CD4-positive, alpha-beta T cell (primary cell): ENCODE data around the gene SDK2. TPM values are rescaled to one million over a fixed set of nuclear protein-coding genes. Genes with fewer than 3 reads are reported as not detected.

Experiments used
- ATAC-seq: fragments of 200-7000 bp; cut with Tn5 transposase; one replicate; pipeline ENCODE4 v1.10.0; 2022; ENCODE audit warnings: mild to moderate bottlenecking; ENCODE audit not compliant: poor library complexity
- CTCF ChIA-PET: fragments of 350-600 bp; sonication (Branson Sonifier 250); formaldehyde crosslinking; loops from one replicate; lab custom pipeline; 2021; ENCODE audit warnings: antibody characterized with exemption, inconsistent platforms; lab: Charles Lee
- POLR2A ChIA-PET: fragments of 350-600 bp; sonication (Branson Sonifier 250); formaldehyde crosslinking; loops from one replicate; lab custom pipeline; 2021; ENCODE audit warnings: antibody characterized with exemption, inconsistent platforms; lab: Charles Lee
- DNase-seq, 14 experiments: peaks; one replicate each; pipeline ENCODE4 v3.0.0-alpha.2; 2013 to 2020; ENCODE audit warnings: mixed read lengths in 2 of 14
- H3K27ac ChIP-seq, 2 donors: one replicate each; pipeline versions ENCODE4 v1.5.1 to v1.7.0; 2013; ENCODE audit warnings: low read length in 2 of 2, low read depth in 1 of 2, mild to moderate bottlenecking in 1 of 2
- H3K27me3 ChIP-seq, 2 experiments: 1 replicate in 1 of 2; 2 replicates in 1 of 2; pipeline versions ENCODE4 v1.6.1 to v1.7.0; 2013; ENCODE audit warnings: low read length in 2 of 2, control low read depth in 1 of 2, mild to moderate bottlenecking in 1 of 2, moderate library complexity in 1 of 2; ENCODE audit not compliant: insufficient read depth in 2 of 2, control insufficient read depth in 1 of 2
- H3K36me3 ChIP-seq: one replicate; pipeline ENCODE4 v1.6.1; 2013; ENCODE audit warnings: low read length, control low read depth; ENCODE audit not compliant: insufficient read depth
- H3K4me1 ChIP-seq: one replicate; pipeline ENCODE4 v1.6.1; 2013; ENCODE audit warnings: low read length, control low read depth; ENCODE audit not compliant: insufficient read depth
- H3K4me3 ChIP-seq: one replicate; pipeline ENCODE4 v1.5.1; 2013; ENCODE audit warnings: mild to moderate bottlenecking, low read length, moderate library complexity
- H3K9me3 ChIP-seq, 2 experiments: 1 replicate in 1 of 2; 2 replicates in 1 of 2; pipeline versions ENCODE4 v1.6.1 to v1.7.0; 2013; ENCODE audit warnings: low read length in 2 of 2, mild to moderate bottlenecking in 2 of 2, control low read depth in 1 of 2, moderate library complexity in 1 of 2; ENCODE audit not compliant: control insufficient read depth in 1 of 2, insufficient read depth in 1 of 2
- H3K27ac Mint-ChIP-seq: one replicate; pipeline ENCODE4 v1.8.0; 2020; ENCODE audit warnings: mixed read lengths
- H3K27me3 Mint-ChIP-seq: one replicate; pipeline ENCODE4 v1.8.0; 2021; ENCODE audit warnings: mixed read lengths
- H3K36me3 Mint-ChIP-seq: one replicate; pipeline ENCODE4 v1.8.0; 2021; ENCODE audit warnings: low read depth, mixed read lengths
- H3K4me1 Mint-ChIP-seq: one replicate; pipeline ENCODE4 v1.8.0; 2021; ENCODE audit warnings: low read depth, mixed read lengths
- H3K4me3 Mint-ChIP-seq: one replicate; pipeline ENCODE4 v1.8.0; 2020; ENCODE audit warnings: mild to moderate bottlenecking, mixed read lengths
- H3K9me3 Mint-ChIP-seq: one replicate; pipeline ENCODE4 v1.8.0; 2020; ENCODE audit warnings: mixed read lengths
- CTCF ChIP-seq: fragments of 200-600 bp; IDR thresholded peaks from one replicate; pipeline ENCODE4 v1.8.0; 2022; ENCODE audit warnings: antibody characterized with exemption, mild to moderate bottlenecking
- intact Hi-C, 2 experiments: fragments of 100-400 bp; cut with DNase I in 1 of 2; cut with micrococcal nuclease in 1 of 2; formaldehyde crosslinking; loops; one replicate each; pipeline versions ENCODE4 v1.15.1 to v1.9.0; 2023 to 2025; cut with DNase I, micrococcal nuclease
- total RNA-seq, 174 experiments: library from RNA in 2 of 174; stranded (reverse) in 2 of 174; gene quantifications; one replicate each; pipeline ENCODE4 v1.2.3 and lab custom pipeline; 2021 to 2026

Gene SDK2
- total RNA-seq, 2 experiments from 2014 or later = 8.1 to 8.2 TPM

DNA sequence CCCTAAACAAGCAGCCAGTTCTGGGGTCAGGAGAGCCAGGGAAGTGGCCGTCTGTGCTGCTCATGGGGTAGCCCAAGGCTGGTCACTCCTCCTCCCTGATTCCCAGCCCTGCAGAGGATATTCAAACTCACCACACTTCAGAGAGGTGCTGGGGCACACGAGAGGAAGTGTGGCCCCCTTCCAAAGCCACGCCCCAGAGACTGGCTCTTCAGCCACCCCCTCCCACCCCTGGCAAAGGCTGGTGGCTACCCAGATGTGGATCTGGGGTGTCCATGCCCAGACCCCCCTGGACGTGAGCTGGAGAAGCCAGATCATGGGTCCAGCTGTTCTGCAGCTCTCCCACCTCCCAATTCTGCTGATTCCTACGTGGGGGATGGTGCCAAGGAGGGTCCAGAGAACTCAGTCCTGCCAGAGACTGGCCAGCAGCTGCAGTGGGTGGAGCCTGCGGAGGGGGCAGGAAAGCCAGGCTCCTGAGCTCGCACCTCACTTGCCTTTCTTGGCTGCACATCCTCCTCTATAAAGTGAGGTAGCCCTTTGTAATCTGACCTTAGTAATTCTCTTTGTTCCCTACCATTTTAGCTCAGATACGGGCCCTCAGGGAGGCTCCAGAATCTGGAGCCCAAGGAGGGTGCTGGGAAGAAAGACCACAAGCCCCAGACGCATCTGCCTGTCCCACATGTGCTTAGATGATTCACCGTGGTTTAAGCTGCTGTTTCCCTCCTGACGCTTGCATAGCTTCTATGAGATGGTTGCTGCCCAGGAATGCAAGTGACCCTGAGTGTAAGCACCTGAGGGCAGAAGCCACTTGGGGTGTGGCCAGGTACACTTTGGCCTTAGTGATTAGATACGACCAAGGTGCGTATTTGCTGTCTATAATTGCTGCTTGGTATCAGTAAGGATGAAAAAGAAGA lies 15.3 kb downstream of the SDK2 start:
- CTCF ChIA-PET = no interaction called here
- TF ChIP-seq CTCF = no peak
- Histone ChIP-seq H3K4me1 (no peaks in the 10 kb centered on the region), H3K27ac (no peak overlapping the region), H3K4me3 (no peak overlapping the region), H3K27me3 (no peaks in the 10 kb centered on the region), H3K9me3 (peaks cover 0 to 6% of the 10 kb centered on the region in 2 experiments), H3K36me3 (no peaks in the 10 kb centered on the region)
- H3K4me1 Mint-ChIP-seq = no peaks in the 10 kb centered on the region
- H3K27ac Mint-ChIP-seq = no peak overlapping the region
- H3K9me3 Mint-ChIP-seq = no peaks in the 10 kb centered on the region
- ATAC-seq (no peak), DNase-seq (no peak)
- intact Hi-C loops = no loop called here
- POLR2A ChIA-PET = no interaction called here
- no peaks in the 10 kb centered on the region for H3K36me3 Mint-ChIP-seq
- no peaks in the 10 kb centered on the region for H3K27me3 Mint-ChIP-seq
- no peak overlapping the region for H3K4me3 Mint-ChIP-seq

DNA sequence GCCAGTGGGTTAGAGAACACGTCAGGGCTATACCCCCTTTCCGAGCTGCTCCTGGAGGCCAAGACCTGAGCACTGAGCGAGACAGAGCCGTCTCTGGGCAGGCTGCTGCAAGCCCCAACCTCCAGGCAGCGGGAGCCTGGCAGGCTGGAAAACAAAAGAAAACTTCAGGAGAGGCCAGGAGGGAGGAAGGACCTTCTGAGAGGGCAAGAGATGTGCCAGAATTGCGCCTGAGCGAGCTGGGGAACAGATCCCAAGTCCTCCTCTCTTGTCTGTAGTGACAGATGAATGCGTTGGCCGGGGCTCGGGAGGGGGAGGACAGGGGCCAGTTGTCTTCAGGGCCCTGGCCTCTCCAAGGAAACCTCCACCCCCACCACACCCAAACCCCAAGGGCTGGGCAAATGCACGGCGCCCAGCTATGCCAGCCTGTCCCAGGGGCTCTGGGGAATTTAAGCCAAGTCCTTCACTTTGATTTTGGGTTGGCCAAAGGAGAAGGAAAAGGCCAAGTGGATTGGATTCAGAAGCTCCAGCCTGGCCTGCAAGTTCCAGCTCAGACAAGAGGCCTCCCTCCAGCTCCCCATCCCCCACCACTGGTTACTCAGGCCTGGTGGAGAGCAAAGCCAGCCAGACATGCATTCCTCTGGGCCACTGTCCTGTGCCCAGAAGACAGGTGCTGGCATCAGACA lies 18.1 kb downstream of the SDK2 start:
- Mint-ChIP-seq H3K4me1 (no peaks in the 10 kb centered on the region), H3K27me3 (no peaks in the 10 kb centered on the region), H3K4me3 (no peak overlapping the region), H3K36me3 (no peaks in the 10 kb centered on the region), H3K27ac (no peak overlapping the region), H3K9me3 (peaks cover 4% of the 10 kb centered on the region)
- no peak overlapping the region for H3K4me3 ChIP-seq
- H3K9me3 ChIP-seq = peaks cover 0 to 2% of the 10 kb centered on the region in 2 experiments
- H3K27me3 ChIP-seq = no peaks in the 10 kb centered on the region
- CTCF ChIA-PET = no interaction called here
- ATAC-seq (no peak), DNase-seq (no peak)
- POLR2A ChIA-PET = no interaction called here
- no peak overlapping the region for H3K27ac ChIP-seq
- intact Hi-C loops = no loop called here
- H3K36me3 ChIP-seq = no peaks in the 10 kb centered on the region
- TF ChIP-seq CTCF = no peak
- no peaks in the 10 kb centered on the region for H3K4me1 ChIP-seq

DNA sequence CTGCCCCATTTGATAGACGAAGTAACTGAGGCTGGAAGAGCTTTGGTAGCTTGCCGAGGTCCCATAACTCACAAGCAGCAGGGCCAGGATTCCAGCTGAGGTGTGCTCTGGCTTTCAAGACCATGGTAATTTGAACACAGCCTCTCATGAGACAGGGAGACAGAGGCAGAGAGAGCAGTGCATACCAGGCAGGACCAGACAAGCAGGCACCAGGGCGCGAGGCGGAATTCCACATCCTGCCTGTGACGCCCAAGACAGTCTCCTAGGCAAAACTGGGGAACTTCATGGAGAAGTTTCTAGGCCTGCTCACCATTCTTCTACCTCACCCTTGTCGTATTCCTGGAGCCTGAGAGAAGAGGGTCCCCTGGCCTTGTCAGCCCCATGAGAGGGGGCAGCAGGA lies 19.2 kb downstream of the SDK2 start:
- Histone ChIP-seq H3K4me3 (no peak overlapping the region), H3K9me3 (no peaks in the 10 kb centered on the region), H3K36me3 (no peaks in the 10 kb centered on the region), H3K4me1 (no peaks in the 10 kb centered on the region), H3K27ac (no peak overlapping the region), H3K27me3 (no peaks in the 10 kb centered on the region)
- no peak for TF ChIP-seq CTCF
- intact Hi-C loops = no loop called here
- no peak overlapping the region for H3K4me3 Mint-ChIP-seq
- no peaks in the 10 kb centered on the region for H3K27me3 Mint-ChIP-seq
- H3K27ac Mint-ChIP-seq = no peak overlapping the region
- POLR2A ChIA-PET = no interaction called here
- CTCF ChIA-PET = no interaction called here
- no peaks in the 10 kb centered on the region for H3K4me1 Mint-ChIP-seq
- ATAC-seq = no peak
- no peak for DNase-seq
- H3K9me3 Mint-ChIP-seq = peaks cover 4% of the 10 kb centered on the region
- H3K36me3 Mint-ChIP-seq = no peaks in the 10 kb centered on the region
